SK-N-SH treated with all-trans-retinoic acid at 6 μM for 48 hours (cell line): ENCODE measurements around the gene NGEF.

ENCODE experiments used
- ARNTL ChIP-seq: fragments of 450-650 bp; formaldehyde crosslinking; IDR thresholded peaks from 2 replicates; pipeline ENCODE4 v1.5.0; 2020; ENCODE audit warnings: low read depth, mild to moderate bottlenecking, moderate library complexity, borderline replicate concordance
- BACH2 ChIP-seq: fragments of 250-450 bp; sonication (Bioruptor Pico); IDR thresholded peaks from 2 replicates; pipeline ENCODE4 v1.9.0; 2021; ENCODE audit warnings: mild to moderate bottlenecking, borderline replicate concordance
- CSDC2 ChIP-seq: fragments of 250-450 bp; sonication (Bioruptor Pico); IDR thresholded peaks from 2 replicates; pipeline ENCODE4 v1.5.0; 2020; ENCODE audit warnings: mild to moderate bottlenecking, moderate library complexity
- GLIS3 ChIP-seq: fragments of 250-450 bp; sonication (Bioruptor Pico); IDR thresholded peaks from 2 replicates; pipeline ENCODE4 v1.5.0; 2020; ENCODE audit warnings: mild to moderate bottlenecking, moderate library complexity
- ISL1 ChIP-seq: fragments of 250-450 bp; sonication (Bioruptor Pico); IDR thresholded peaks from 2 replicates; pipeline ENCODE4 v2.1.2; 2022; ENCODE audit warnings: mild to moderate bottlenecking, moderate library complexity
- OSR1 ChIP-seq: fragments of 250-450 bp; sonication (Bioruptor Pico); IDR thresholded peaks from 2 replicates; pipeline ENCODE4 v1.8.0; 2022; ENCODE audit warnings: moderate library complexity, mild to moderate bottlenecking, inconsistent platforms
- PATZ1 ChIP-seq: fragments of 250-450 bp; sonication (Bioruptor Pico); IDR thresholded peaks from 2 replicates; pipeline ENCODE4 v1.8.0; 2020; ENCODE audit warnings: mild to moderate bottlenecking, moderate library complexity, borderline replicate concordance
- POU6F1 ChIP-seq: fragments of 250-450 bp; sonication (Bioruptor Pico); IDR thresholded peaks from 2 replicates; pipeline ENCODE4 v1.8.0; 2021; ENCODE audit warnings: low read depth, mild to moderate bottlenecking, moderate library complexity, borderline replicate concordance
- RARB ChIP-seq: fragments of 250-450 bp; sonication (Bioruptor Pico); IDR thresholded peaks from 2 replicates; pipeline ENCODE4 v1.8.0; 2021; ENCODE audit warnings: mild to moderate bottlenecking, moderate library complexity
- TSHZ2 ChIP-seq: fragments of 250-450 bp; sonication (Bioruptor Pico); IDR thresholded peaks from 2 replicates; pipeline ENCODE4 v1.5.0; 2020; ENCODE audit warnings: mild to moderate bottlenecking, moderate library complexity
- ZC3H10 ChIP-seq: fragments of 250-450 bp; sonication (Bioruptor Pico); IDR thresholded peaks from 2 replicates; pipeline ENCODE4 v1.5.1; 2021; ENCODE audit warnings: mild to moderate bottlenecking, moderate library complexity
- ZFP3 ChIP-seq: fragments of 250-450 bp; sonication (Bioruptor Pico); IDR thresholded peaks from 2 replicates; pipeline ENCODE4 v1.5.0; 2020; ENCODE audit warnings: mild to moderate bottlenecking, moderate library complexity
- ZNF8 ChIP-seq: fragments of 450-650 bp; formaldehyde crosslinking; IDR thresholded peaks from 2 replicates; pipeline ENCODE4 v1.5.0; 2020; ENCODE audit warnings: mild to moderate bottlenecking, moderate library complexity

- TF ChIP-seq POU6F1 (CRISPR knock-in tag): no peak
- no peak for TF ChIP-seq CSDC2 (CRISPR knock-in tag)
- TF ChIP-seq RARB (CRISPR knock-in tag): no peak
- no peak for TF ChIP-seq PATZ1
- no peak for TF ChIP-seq ARNTL (CRISPR knock-in tag)
- no peak for TF ChIP-seq TSHZ2 (CRISPR knock-in tag)
- no peak for TF ChIP-seq ZNF8 (CRISPR knock-in tag)
- no peak for TF ChIP-seq OSR1
- no peak for TF ChIP-seq ZFP3 (CRISPR knock-in tag)
- no peak for TF ChIP-seq ZC3H10 (CRISPR knock-in tag)
- TF ChIP-seq GLIS3: no peak
- TF ChIP-seq BACH2 (CRISPR knock-in tag): no peak
- no peak for TF ChIP-seq ISL1
These were observed 87.8 kb downstream of the NGEF start for GRCh38 chr2:232925153-232925820.
